Keratinocyte (primary cell): Measurements from ENCODE around the gene NAXD. TPM values are rescaled to one million over a fixed set of nuclear protein-coding genes. Genes with fewer than 3 reads are reported as not detected.

Source experiments
- DNase-seq: peaks from one replicate; pipeline ENCODE4 v3.0.0-alpha.2; 2011; ENCODE audit warnings: low read depth, missing footprints, low spot score
- FAIRE-seq: peaks from 2 replicates; lab custom pipeline; 2011; peaks lifted over from hg19 to GRCh38; lab: Jason Lieb, UNC
- H2AFZ ChIP-seq: 2 replicates; pipeline ENCODE4 v1.6.0; 2012; ENCODE audit warnings: low read length, control low read depth, inconsistent platforms; ENCODE audit not compliant: control insufficient read depth
- H3K27ac ChIP-seq: 2 replicates; pipeline ENCODE4 v1.5.1; 2011; ENCODE audit warnings: low read length; ENCODE audit not compliant: control insufficient read depth, insufficient read depth
- H3K27me3 ChIP-seq: 3 replicates; pipeline ENCODE4 v1.6.0; 2011; ENCODE audit warnings: low read length; ENCODE audit not compliant: control insufficient read depth, insufficient read depth; ENCODE audit errors: extremely low read depth
- H3K36me3 ChIP-seq, 2 experiments: 2 replicates in 1 of 2; 3 replicates in 1 of 2; pipeline ENCODE4 v1.5.1; 2011; ENCODE audit warnings: low read length in 2 of 2, mild to moderate bottlenecking in 1 of 2; ENCODE audit not compliant: control insufficient read depth in 2 of 2, insufficient read depth in 2 of 2; ENCODE audit errors: extremely low read depth in 1 of 2
- H3K4me1 ChIP-seq: 3 replicates; pipeline ENCODE4 v1.5.1; 2011; ENCODE audit warnings: low read length; ENCODE audit not compliant: control insufficient read depth, insufficient read depth; ENCODE audit errors: extremely low read depth
- H3K4me2 ChIP-seq: 3 replicates; pipeline ENCODE4 v1.6.0; 2011; ENCODE audit warnings: low read depth, low read length; ENCODE audit not compliant: control insufficient read depth, insufficient read depth; ENCODE audit errors: extremely low read depth
- H3K4me3 ChIP-seq, 3 experiments: fragments of 200-600 bp in 1 of 3; sonication (generic) in 1 of 3; 2 replicates in 2 of 3; 3 replicates in 1 of 3; pipeline ENCODE4 v1.5.1; 2011 to 2016; ENCODE audit warnings: low read length in 3 of 3, mild to moderate bottlenecking in 3 of 3, control low read depth in 2 of 3, inconsistent platforms in 1 of 3, low read depth in 1 of 3, mixed read lengths in 1 of 3, mixed run types in 1 of 3, moderate library complexity in 1 of 3; ENCODE audit not compliant: control insufficient read depth in 2 of 3, insufficient read depth in 2 of 3; ENCODE audit errors: extremely low read depth in 1 of 3
- H3K79me2 ChIP-seq: 2 replicates; pipeline ENCODE4 v1.6.0; 2012; ENCODE audit warnings: low read length; ENCODE audit not compliant: control insufficient read depth, insufficient read depth
- H3K9ac ChIP-seq: 3 replicates; pipeline ENCODE4 v1.6.0; 2011; ENCODE audit warnings: low read length; ENCODE audit not compliant: control insufficient read depth, insufficient read depth; ENCODE audit errors: extremely low read depth
- H3K9me1 ChIP-seq: 3 replicates; pipeline ENCODE4 v1.6.0; 2011; ENCODE audit warnings: low read length; ENCODE audit not compliant: control insufficient read depth, insufficient read depth; ENCODE audit errors: extremely low read depth
- H3K9me3 ChIP-seq: 2 replicates; pipeline ENCODE4 v1.5.1; 2012; ENCODE audit warnings: low read depth, low read length; ENCODE audit not compliant: control insufficient read depth
- H4K20me1 ChIP-seq: 3 replicates; pipeline ENCODE4 v1.6.0; 2011; ENCODE audit warnings: low read length; ENCODE audit not compliant: control insufficient read depth, insufficient read depth; ENCODE audit errors: extremely low read depth
- EZH2 ChIP-seq: IDR thresholded peaks from one replicate; pipeline ENCODE4 v1.6.1; 2012; ENCODE audit warnings: inconsistent platforms, mild to moderate bottlenecking, low read length, moderate library complexity
- dilution Hi-C: fragments of 300-500 bp; cut with MboI; formaldehyde crosslinking; loops from one replicate; pipeline ENCODE4 v1.7.0; 2020; ENCODE audit warnings: low sequenced_read_pairs; ENCODE audit not compliant: extremely low pct_ligation_motif_present
- polyA plus RNA-seq, 5 experiments: library from polyadenylated mRNA; depleted of rRNA in 3 of 5; stranded (reverse) in 3 of 5; stranded (forward) in 1 of 5; unstranded in 1 of 5; fragments of >200 nt; gene quantifications; 1 replicate in 1 of 5; 2 replicates in 3 of 5; 3 replicates in 1 of 5; pipeline versions ENCODE4 v1.2.1 to v1.2.3, GENCODE V29; 2011 to 2012; ENCODE audit warnings: missing spikeins in 2 of 5, low read depth in 1 of 5, low replicate concordance in 1 of 5
- TF ChIP-seq, protein P1 (sequence below), 3 experiments: IDR thresholded peaks in 1 of 3; conservative IDR thresholded peaks in 1 of 3; optimal IDR thresholded peaks in 1 of 3; 2 replicates in 2 of 3; 3 replicates in 1 of 3; pipeline versions ENCODE3 to v1.5.1; 2011; ENCODE audit warnings: low read length in 3 of 3, mild to moderate bottlenecking in 3 of 3, moderate library complexity in 2 of 3, control low read depth in 1 of 3, inconsistent platforms in 1 of 3; ENCODE audit not compliant: insufficient read depth in 2 of 3; ENCODE audit errors: extremely low read depth in 1 of 3

Gene NAXD
- polyA plus RNA-seq, 1 donor (not counting 4 experiments of a cell fraction or from before 2014, with no cell fraction given) = 18.0 TPM

DNA sequence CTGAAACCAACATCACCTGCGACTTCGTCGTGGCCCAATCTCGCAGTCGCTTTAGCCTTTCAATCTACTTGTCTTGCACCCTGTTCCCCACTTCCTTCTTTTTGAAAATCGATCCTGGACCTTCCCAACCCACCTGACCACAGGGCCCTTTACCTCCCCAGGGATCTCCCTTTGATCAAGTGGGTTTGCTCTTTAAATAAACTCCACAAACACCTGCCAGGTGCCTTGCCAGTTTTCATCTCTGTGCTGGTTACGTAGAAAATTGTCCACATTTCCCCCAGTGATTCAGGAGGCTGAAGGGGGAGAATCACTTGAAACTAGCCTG, 39.3 kb upstream of the NAXD start:
- FAIRE-seq (no peak), DNase-seq (no peak)
- no peaks in the 10 kb centered on the region for H3K79me2 ChIP-seq
- H3K4me1 ChIP-seq = no peaks in the 10 kb centered on the region
- no peak overlapping the region for H3K4me2 ChIP-seq
- no peak for TF ChIP-seq EZH2
- H4K20me1 ChIP-seq = no peaks in the 10 kb centered on the region
- dilution Hi-C loops = no loop called here
- H3K36me3 ChIP-seq = no peaks in the 10 kb centered on the region
- no peak overlapping the region for H3K27ac ChIP-seq
- H3K9ac ChIP-seq = no peak overlapping the region
- H3K9me1 ChIP-seq = no peaks in the 10 kb centered on the region
- no peaks in the 10 kb centered on the region for H3K9me3 ChIP-seq
- H2AFZ ChIP-seq = no peak overlapping the region
- H3K27me3 ChIP-seq = peaks cover 38% of the 10 kb centered on the region
- no peak overlapping the region for H3K4me3 ChIP-seq

DNA sequence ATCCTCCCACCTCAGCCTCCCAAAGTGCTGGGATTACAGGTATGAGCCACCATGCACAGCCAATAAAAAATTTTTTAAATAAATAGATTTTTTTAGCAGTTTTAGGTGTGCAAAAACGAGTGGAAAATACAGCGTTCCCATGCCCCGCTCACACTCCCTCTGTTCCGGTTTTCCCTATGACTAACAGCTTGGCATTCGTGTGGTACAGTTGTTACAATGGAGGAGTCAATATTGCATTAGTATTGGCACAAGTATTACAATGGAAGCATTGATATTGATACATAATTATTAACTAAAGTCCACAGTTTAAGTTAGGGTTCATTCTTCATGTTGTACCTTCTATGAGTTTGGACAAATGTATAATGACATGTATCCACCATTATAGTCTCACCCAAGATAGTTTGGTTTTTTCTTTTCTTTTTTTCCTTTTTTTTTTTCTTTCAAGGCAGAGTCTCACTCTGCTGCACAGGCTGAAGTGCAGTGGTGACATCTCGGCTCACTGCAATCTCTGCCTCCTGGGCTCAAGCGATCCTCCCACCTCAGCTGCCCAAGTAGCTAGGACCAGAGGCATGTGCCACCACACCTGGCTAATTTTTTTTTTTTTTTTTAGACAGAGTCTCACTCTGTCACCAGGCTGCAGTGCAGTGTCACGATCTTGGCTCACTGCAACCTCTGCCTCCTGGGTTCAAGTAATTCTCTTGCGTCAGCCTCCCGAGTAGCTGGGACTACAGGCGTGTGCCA, 38.4 kb upstream of the NAXD start:
- H3K4me2 ChIP-seq = no peak overlapping the region
- H3K36me3 ChIP-seq = no peaks in the 10 kb centered on the region
- no peak overlapping the region for H3K4me3 ChIP-seq
- TF ChIP-seq, protein P1, sequence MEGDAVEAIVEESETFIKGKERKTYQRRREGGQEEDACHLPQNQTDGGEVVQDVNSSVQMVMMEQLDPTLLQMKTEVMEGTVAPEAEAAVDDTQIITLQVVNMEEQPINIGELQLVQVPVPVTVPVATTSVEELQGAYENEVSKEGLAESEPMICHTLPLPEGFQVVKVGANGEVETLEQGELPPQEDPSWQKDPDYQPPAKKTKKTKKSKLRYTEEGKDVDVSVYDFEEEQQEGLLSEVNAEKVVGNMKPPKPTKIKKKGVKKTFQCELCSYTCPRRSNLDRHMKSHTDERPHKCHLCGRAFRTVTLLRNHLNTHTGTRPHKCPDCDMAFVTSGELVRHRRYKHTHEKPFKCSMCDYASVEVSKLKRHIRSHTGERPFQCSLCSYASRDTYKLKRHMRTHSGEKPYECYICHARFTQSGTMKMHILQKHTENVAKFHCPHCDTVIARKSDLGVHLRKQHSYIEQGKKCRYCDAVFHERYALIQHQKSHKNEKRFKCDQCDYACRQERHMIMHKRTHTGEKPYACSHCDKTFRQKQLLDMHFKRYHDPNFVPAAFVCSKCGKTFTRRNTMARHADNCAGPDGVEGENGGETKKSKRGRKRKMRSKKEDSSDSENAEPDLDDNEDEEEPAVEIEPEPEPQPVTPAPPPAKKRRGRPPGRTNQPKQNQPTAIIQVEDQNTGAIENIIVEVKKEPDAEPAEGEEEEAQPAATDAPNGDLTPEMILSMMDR (optimal IDR thresholded peaks at IDR 0.05 in 1 of 3, IDR thresholded peaks at IDR 0.05 in 1 of 3, conservative IDR thresholded peaks at IDR 0.05 in 1 of 3; ENCODE audit: extremely low read depth in 1 of 3, insufficient read depth in 2 of 3, low read length in 3 of 3) = no peak
- no peak for TF ChIP-seq EZH2
- H3K27me3 ChIP-seq = peaks cover 29% of the 10 kb centered on the region
- no peak for DNase-seq
- H2AFZ ChIP-seq = no peak overlapping the region
- H3K27ac ChIP-seq = no peak overlapping the region
- dilution Hi-C loops = no loop called here
- no peak overlapping the region for H3K9ac ChIP-seq
- H3K9me1 ChIP-seq = no peaks in the 10 kb centered on the region
- no peaks in the 10 kb centered on the region for H3K79me2 ChIP-seq
- FAIRE-seq = no peak
- H4K20me1 ChIP-seq = no peaks in the 10 kb centered on the region
- no peaks in the 10 kb centered on the region for H3K4me1 ChIP-seq
- no peaks in the 10 kb centered on the region for H3K9me3 ChIP-seq

DNA sequence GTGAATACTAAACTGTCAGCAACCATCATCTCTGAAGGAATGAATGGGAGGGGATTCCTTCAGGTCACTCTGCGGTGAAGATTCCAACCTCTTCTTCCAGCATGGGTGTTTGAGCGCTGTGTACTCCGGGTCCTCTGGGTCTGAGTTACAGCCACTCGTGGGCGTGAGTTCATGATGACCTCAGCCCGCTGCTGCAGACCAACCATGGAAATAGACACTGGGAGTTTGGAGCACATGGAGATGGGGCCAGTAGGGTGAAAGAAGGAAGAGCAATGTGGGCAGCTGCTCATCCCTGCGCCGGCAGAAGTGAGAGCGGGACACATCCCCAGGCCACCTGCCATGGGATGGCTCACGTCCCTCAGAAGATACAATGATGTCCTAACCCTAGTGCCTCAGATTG, 37.0 kb upstream of the NAXD start:
- H4K20me1 ChIP-seq = no peaks in the 10 kb centered on the region
- dilution Hi-C loops = no loop called here
- FAIRE-seq (no peak), DNase-seq (no peak)
- H3K79me2 ChIP-seq = no peaks in the 10 kb centered on the region
- no peak overlapping the region for H3K4me3 ChIP-seq
- H2AFZ ChIP-seq = no peak overlapping the region
- no peak overlapping the region for H3K27ac ChIP-seq
- no peak overlapping the region for H3K9ac ChIP-seq
- H3K9me3 ChIP-seq = no peaks in the 10 kb centered on the region
- TF ChIP-seq, protein P1 (optimal IDR thresholded peaks at IDR 0.05 in 1 of 3, IDR thresholded peaks at IDR 0.05 in 1 of 3, conservative IDR thresholded peaks at IDR 0.05 in 1 of 3; ENCODE audit: extremely low read depth in 1 of 3, insufficient read depth in 2 of 3, low read length in 3 of 3) = no peak
- TF ChIP-seq EZH2 = no peak
- H3K4me1 ChIP-seq = no peaks in the 10 kb centered on the region
- H3K36me3 ChIP-seq = no peaks in the 10 kb centered on the region
- H3K4me2 ChIP-seq = no peak overlapping the region
- H3K9me1 ChIP-seq = no peaks in the 10 kb centered on the region
- H3K27me3 ChIP-seq = peaks cover 20% of the 10 kb centered on the region
